HepG2 (cell line): Measurements from ENCODE around the gene ARHGEF3. TPM values are rescaled to one million over a fixed set of nuclear protein-coding genes. Genes with fewer than 3 reads are reported as not detected.

Source experiments
- AGO1 ChIP-seq: fragments of 200-400 bp; formaldehyde crosslinking; IDR thresholded peaks from 2 replicates; pipeline ENCODE4 v1.6.1; 2017; ENCODE audit warnings: mild to moderate bottlenecking, low read depth, low read length, moderate library complexity; ENCODE audit not compliant: poor library complexity, severe bottlenecking
- AHR ChIP-seq: IDR thresholded peaks from 2 replicates; pipeline ENCODE4 v1.6.1; 2018; ENCODE audit warnings: missing genetic modification reagents, missing compliant biosample characterization
- DNMT1 ChIP-seq: sonication (generic); formaldehyde crosslinking; IDR thresholded peaks from 2 replicates; pipeline ENCODE4 v1.5.1; 2020; ENCODE audit warnings: mild to moderate bottlenecking, missing genetic modification reagents
- FOSL2 ChIP-seq: sonication (generic); formaldehyde crosslinking; IDR thresholded peaks from 2 replicates; pipeline ENCODE4 v1.4.0; 2020; ENCODE audit warnings: missing genetic modification reagents
- FOXJ3 ChIP-seq: sonication (generic); formaldehyde crosslinking; IDR thresholded peaks from 2 replicates; pipeline ENCODE4 v1.4.0; 2020; ENCODE audit warnings: missing genetic modification reagents, mild to moderate bottlenecking, borderline replicate concordance
- HCFC1 ChIP-seq: fragments of 150-350 bp; IDR thresholded peaks from 2 replicates; pipeline ENCODE4 v1.6.1; 2014; ENCODE audit warnings: low read depth, low read length
- HDAC2 ChIP-seq: sonication (generic); formaldehyde crosslinking; IDR thresholded peaks from 2 replicates; pipeline ENCODE4 v1.4.0; 2020; ENCODE audit warnings: missing genetic modification reagents
- HES4 ChIP-seq: sonication (generic); formaldehyde crosslinking; IDR thresholded peaks from 2 replicates; pipeline ENCODE4 v1.9.0; 2021; ENCODE audit warnings: mild to moderate bottlenecking, missing genetic modification reagents, borderline replicate concordance
- MATR3 ChIP-seq: sonication (generic); formaldehyde crosslinking; IDR thresholded peaks from 2 replicates; pipeline ENCODE4 v1.4.0; 2020; ENCODE audit warnings: missing genetic modification reagents
- MED13 ChIP-seq: sonication (generic); formaldehyde crosslinking; IDR thresholded peaks from 2 replicates; pipeline ENCODE4 v1.5.0; 2020; ENCODE audit warnings: missing genetic modification reagents
- MEF2D ChIP-seq: sonication (generic); formaldehyde crosslinking; IDR thresholded peaks from 2 replicates; pipeline ENCODE4 v1.5.1; 2020; ENCODE audit warnings: mild to moderate bottlenecking, missing genetic modification reagents
- MYNN ChIP-seq: sonication (generic); formaldehyde crosslinking; IDR thresholded peaks from 2 replicates; pipeline ENCODE4 v1.4.0; 2020; ENCODE audit warnings: mild to moderate bottlenecking, low read depth, missing genetic modification reagents
- NFIC ChIP-seq: IDR thresholded peaks from 2 replicates; pipeline ENCODE4 v1.6.1; 2012; ENCODE audit warnings: mild to moderate bottlenecking, low read length, inconsistent platforms
- PRMT3 ChIP-seq: sonication (generic); formaldehyde crosslinking; IDR thresholded peaks from 2 replicates; pipeline ENCODE4 v1.8.1; 2022; ENCODE audit warnings: low read depth, mild to moderate bottlenecking, moderate library complexity, missing genetic modification reagents, borderline replicate concordance
- RARA ChIP-seq: IDR thresholded peaks from 2 replicates; pipeline ENCODE4 v1.6.1; 2016; ENCODE audit warnings: missing genetic modification reagents, missing compliant biosample characterization
- SAP130 ChIP-seq: IDR thresholded peaks from 2 replicates; pipeline ENCODE4 v1.6.1; 2016; ENCODE audit warnings: low read depth
- ZBTB2 ChIP-seq: sonication (generic); formaldehyde crosslinking; IDR thresholded peaks from 2 replicates; pipeline ENCODE4 v1.8.0; 2022; ENCODE audit warnings: low read depth, missing genetic modification reagents
- ZNF124 ChIP-seq: sonication (generic); formaldehyde crosslinking; IDR thresholded peaks from 2 replicates; pipeline ENCODE4 v1.4.0; 2020; ENCODE audit warnings: missing genetic modification reagents
- ZNF589 ChIP-seq: sonication (generic); formaldehyde crosslinking; conservative IDR thresholded peaks from 2 replicates; pipeline ENCODE4 v1.8.0; 2022; ENCODE audit warnings: mild to moderate bottlenecking, moderate library complexity, missing genetic modification reagents
- ZNF609 ChIP-seq: sonication (generic); formaldehyde crosslinking; IDR thresholded peaks from 2 replicates; pipeline ENCODE4 v1.4.0; 2020; ENCODE audit warnings: mild to moderate bottlenecking, missing genetic modification reagents, borderline replicate concordance
- ZNF724P ChIP-seq: sonication (generic); formaldehyde crosslinking; IDR thresholded peaks from 2 replicates; pipeline ENCODE4 v1.8.0; 2022; ENCODE audit warnings: missing genetic modification reagents, borderline replicate concordance
- ZNF747 ChIP-seq: sonication (generic); formaldehyde crosslinking; IDR thresholded peaks from 2 replicates; pipeline ENCODE4 v1.8.1; 2023; ENCODE audit warnings: missing genetic modification reagents, mild to moderate bottlenecking, borderline replicate concordance
- polyA plus RNA-seq, 8 experiments: library from polyadenylated mRNA; depleted of rRNA in 3 of 8; stranded (reverse) in 7 of 8; unstranded in 1 of 8; fragments of >200 nt; fragmentation: Illumina TruSeq in 4 of 8; extraction: Trizol in 4 of 8; gene quantifications; 2 replicates each; pipeline versions ENCODE4 v1.2.1 to v1.2.3, GENCODE V29; 2011 to 2016; ENCODE audit warnings: low read depth in 4 of 8, missing spikeins in 1 of 8, mixed read lengths in 1 of 8; ENCODE audit not compliant: insufficient read depth in 1 of 8
- total RNA-seq, 5 experiments: library from RNA; depleted of rRNA; stranded (reverse); fragments of >200 nt; fragmentation: Illumina TruSeq; extraction: Trizol; gene quantifications; 2 replicates each; pipeline ENCODE4 v1.2.3, GENCODE V29; 2016; ENCODE audit warnings: low read depth in 1 of 5
- TF ChIP-seq, protein P1 (sequence below): sonication (generic); formaldehyde crosslinking; IDR thresholded peaks from 2 replicates; pipeline ENCODE4 v1.9.0; 2022; ENCODE audit warnings: missing genetic modification reagents, mild to moderate bottlenecking, borderline replicate concordance

The ARHGEF3 gene
- total and polyA plus RNA-seq, 2 of the 13 experiments (the other 11 are each of a cell fraction or from before 2014, with no cell fraction given), result 14.8 to 23.1 TPM

DNA sequence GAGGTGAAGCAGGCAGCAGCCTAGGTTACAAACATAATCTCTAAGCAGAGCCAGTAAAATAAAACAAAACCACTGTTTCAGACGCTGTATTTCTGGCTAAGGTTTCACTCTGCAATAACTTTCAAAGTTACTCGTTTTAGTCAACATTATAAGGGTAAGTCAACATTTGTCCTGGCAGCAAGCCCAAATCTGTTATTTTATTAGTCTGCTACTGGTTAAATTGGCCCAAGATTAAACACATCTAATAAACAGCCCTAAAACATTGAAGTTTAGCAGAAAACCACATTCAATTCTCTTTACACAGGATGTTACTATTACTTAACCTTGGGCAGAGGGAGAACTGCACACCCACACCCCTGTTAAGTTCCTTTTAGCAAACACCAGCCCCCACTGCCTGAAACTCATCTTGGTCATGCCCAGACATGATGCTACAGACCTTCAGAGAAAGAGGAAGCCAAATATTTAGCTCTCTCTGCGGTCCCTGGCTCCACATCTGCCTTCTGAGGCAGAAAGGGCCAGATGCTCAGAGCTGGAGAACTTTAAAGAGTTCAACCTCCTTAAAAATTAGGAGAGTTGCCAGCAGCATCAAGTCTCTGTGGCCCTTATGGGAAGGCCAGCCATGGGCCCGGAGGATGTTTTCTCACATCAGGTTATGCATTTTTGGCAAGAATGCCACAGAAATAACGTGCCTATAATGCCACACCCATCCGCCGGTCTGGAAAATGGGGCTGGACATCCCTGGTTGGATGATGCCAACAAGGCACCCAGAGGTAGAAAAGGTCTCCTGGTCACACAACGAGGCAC, 17.9 kb downstream of the ARHGEF3 start (continued):
- TF ChIP-seq DNMT1 (CRISPR knock-in tag) (no peak), MEF2D (no peak), NFIC (peak; percentile 87), ZNF747 (CRISPR knock-in tag) (no peak), FOSL2 (CRISPR knock-in tag) (peak; percentile 20; the same call in 1 of the 2 replicates), ZNF724P (CRISPR knock-in tag) (no peak), RARA (peak; percentile 29; the same call in 1 of the 2 replicates), ZNF609 (CRISPR knock-in tag) (peak; percentile 42; the same call in 1 of the 2 replicates), ZBTB2 (CRISPR knock-in tag) (no peak), HCFC1 (no peak), MED13 (peak; percentile 20; the same call in 1 of the 2 replicates), HDAC2 (CRISPR knock-in tag) (peak; percentile 53), FOXJ3 (CRISPR knock-in tag) (peak; percentile 35; the same call in 1 of the 2 replicates), SAP130 (CRISPR knock-in tag) (peak; percentile 34), MATR3 (no peak), PRMT3 (CRISPR knock-in tag) (no peak), AGO1 (no peak), HES4 (no peak), MYNN (CRISPR knock-in tag) (no peak), ZNF589 (CRISPR knock-in tag) (no peak), ZNF124 (0 out of 2 replicates have a peak, but pooled peaks have one; percentile 17), AHR (CRISPR knock-in tag) (no peak)
- TF ChIP-seq, protein P1, sequence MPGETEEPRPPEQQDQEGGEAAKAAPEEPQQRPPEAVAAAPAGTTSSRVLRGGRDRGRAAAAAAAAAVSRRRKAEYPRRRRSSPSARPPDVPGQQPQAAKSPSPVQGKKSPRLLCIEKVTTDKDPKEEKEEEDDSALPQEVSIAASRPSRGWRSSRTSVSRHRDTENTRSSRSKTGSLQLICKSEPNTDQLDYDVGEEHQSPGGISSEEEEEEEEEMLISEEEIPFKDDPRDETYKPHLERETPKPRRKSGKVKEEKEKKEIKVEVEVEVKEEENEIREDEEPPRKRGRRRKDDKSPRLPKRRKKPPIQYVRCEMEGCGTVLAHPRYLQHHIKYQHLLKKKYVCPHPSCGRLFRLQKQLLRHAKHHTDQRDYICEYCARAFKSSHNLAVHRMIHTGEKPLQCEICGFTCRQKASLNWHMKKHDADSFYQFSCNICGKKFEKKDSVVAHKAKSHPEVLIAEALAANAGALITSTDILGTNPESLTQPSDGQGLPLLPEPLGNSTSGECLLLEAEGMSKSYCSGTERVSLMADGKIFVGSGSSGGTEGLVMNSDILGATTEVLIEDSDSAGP (CRISPR knock-in tag), result no peak
